HG03575 (cell line): Measurements from ENCODE around the gene OPA3.

Experiments used
- ATAC-seq: cut with Tn5 transposase; IDR thresholded peaks from one replicate; pipeline ENCODE4 v1.9.1; 2021; ENCODE audit not compliant: unreplicated experiment, insufficient number of reproducible peaks, low FRiP score; ENCODE audit errors: extremely low read depth

OPA3 gene

DNA sequence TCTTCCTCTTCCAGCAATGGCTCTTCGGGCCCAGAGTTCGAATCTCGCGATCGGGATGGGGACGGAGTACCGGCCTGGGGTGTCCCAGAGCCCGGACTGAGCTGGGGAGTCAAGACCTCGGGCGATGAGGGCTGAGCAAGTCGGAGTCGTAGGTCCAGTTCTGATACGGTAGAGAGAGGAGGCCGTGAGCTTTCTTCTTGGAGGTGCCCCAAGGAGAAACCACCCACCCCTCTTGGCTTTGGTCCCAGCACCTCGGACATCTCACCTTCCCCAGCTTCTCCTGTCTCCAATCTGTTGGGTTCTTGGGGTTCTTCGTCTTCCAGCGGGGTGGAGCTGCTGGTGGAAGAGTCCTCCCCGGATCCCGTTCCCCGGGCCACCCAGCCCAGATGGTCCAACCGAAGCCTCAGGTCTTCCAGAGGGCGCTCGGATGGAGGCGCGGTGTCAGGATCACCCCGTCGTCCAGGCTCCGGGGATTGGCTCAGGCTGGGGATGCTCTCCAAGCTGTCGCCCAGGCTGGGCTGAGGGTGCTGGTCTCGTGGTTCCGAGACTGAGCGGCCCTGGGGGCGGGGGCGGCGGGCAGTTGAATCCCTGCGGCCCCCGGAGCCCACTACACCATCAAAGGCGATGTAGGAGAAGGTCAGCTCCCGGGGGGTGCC is 90.2 kb downstream of the OPA3 start:
- no peak for ATAC-seq

- no peak for ATAC-seq
These were observed 91.8 kb downstream of the OPA3 start for GRCh38 chr19:45492627-45493470.

DNA sequence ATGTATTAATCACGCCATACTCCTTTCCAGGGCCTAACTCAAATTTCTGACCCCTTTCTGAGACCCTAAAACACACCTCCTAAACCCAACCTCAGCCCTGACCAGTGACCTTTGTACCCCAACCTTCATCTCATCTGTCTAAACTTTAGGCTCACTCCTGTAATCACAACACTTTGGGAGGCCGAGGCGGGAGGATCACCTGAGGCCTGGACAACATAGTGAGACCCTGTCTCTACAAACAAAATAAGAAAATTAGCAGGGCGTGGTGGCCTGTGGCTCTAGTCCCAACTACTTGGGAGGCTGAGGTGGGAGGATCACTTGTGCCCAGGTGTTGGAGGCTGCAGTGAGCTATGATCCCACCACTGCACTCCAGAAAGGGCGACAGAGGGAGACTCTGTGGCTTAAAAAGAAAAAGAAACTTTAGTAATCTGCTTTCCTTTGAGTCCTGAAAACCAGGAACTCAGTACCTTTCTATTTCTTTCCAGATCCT is 92.4 kb downstream of the OPA3 start:
- no peak for ATAC-seq

GRCh38 chr19:45489216-45489855 is 95.3 kb downstream of the OPA3 start:
- no peak for ATAC-seq

DNA sequence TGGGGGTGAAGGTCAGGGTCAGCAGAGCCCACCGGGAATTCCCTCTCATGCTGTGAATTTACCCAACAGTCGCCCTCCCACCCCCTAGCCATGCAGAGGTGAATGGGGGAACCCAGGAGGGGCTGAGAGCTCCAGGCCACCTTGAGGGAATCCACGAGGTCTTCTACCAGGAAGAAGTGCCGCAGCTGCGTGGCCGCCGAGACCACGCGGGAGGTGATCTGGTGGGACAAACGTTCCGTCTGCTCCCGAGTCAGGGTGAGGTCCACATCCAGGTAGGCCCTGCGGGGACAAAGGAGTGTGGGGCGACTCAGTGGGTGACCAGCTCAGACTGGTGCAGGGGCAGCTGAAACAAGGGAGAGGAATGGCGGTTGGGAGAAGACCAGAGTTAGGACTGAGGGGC is 95.9 kb downstream of the OPA3 start:
- ATAC-seq: no peak

GRCh38 chr19:45485305-45486077 is 99.1 kb downstream of the OPA3 start:
- ATAC-seq: no peak

DNA sequence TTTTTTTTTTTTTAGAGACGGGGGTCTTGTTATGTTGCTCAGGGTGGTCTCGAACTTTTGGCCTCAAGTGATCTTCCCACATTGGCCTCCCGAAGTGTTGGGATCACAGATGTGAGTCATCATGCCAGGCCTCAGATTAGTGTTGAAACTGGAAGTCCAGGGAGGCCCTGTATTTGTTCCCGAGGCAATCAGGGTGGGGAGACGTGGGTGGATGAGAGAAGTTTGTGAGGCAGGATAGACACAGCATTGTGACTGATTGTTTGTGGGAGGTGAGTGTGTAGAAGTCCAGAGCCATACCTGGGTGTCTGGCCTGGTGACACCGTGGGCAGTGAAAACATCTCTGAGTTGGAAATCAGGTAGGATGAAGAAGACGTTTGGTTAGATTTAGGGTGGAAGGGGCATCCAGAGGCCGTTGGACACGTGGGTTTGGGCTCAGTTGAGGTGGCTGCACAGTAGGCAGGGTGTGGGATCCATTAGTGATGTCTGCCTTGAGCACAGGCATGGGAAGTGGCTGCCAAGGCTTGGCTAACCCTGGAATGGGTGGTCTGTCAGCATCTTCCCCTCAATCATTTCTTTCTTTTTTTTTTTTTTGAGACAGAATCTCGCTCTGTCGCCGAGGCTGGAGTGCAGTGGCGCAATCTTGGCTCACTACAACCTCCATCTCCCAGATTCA is 100.2 kb downstream of the OPA3 start:
- ATAC-seq: no peak

GRCh38 chr19:45483033-45483432 is 101.6 kb downstream of the OPA3 start:
- no peak for ATAC-seq

DNA sequence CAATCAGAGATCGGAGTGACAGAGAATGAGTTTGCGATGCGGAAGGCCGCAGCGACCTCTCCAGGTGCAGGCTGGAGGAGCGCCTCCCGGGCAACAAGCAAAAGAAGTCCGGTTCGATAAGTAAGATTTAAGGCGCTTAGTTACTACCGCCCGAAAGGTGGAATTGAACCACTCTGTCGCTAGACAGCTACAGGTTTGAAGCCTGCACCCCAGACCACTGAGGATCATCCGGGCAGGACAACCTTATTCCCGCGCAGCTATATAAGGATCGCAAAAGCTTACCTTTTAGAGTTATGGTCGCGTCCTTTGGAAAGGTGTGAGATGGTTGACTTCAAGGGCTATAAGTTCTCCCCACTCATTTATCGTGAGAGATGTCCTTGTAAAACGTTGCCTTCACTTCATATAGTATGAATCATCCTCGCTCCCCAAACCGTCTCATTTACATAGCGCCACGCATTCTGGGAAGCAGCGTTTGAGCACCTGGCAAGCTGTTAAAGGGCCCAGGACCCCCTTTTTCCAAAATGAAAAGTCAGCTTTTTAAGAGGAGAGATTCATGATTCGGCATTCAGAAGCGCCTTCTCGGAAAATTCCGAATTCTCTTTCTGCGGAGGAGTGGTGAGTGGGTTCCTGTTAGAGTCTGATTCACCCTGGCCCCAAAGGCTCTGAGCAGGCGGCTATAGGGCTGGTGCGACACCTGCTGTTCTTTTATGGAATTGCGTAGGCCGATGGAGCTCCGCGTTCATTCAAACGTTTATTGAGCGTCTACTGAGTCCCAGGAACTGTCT is 106.0 kb downstream of the OPA3 start:
- no peak for ATAC-seq

GRCh38 chr19:45477713-45478453 is 106.7 kb downstream of the OPA3 start:
- ATAC-seq: no peak
